VCaP (cell line): Measurements from ENCODE around the gene NR1I3.

ENCODE experiments used
- H3K27ac ChIP-seq: fragments of 450-650 bp; 2 replicates; pipeline ENCODE4 v1.5.1; 2017
- TF ChIP-seq, protein P1 (sequence below): fragments of 450-650 bp; conservative IDR thresholded peaks from 2 replicates; pipeline ENCODE4 v1.5.1; 2017; ENCODE audit warnings: mild to moderate bottlenecking, moderate library complexity

The NR1I3 gene

DNA sequence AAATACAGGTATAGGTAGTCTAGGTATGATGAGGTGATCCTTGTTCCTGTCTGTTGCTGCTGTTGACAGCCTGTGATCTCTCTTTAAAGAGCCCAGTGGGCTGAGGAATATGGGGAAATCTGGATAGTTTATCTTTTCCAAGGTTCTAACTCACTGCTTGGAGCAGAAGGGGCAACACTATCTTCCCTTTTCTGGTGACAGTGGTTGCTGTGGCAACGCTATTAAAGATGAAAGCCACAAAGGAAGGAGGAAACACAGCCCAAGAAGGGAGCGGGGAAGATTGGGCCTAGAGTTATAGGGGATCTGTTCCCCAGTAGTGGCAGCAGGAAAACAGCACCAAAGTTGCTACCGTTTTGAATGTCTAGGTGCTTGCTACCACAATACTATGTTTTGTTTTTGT is 29.3 kb upstream of the NR1I3 start:
- TF ChIP-seq, protein P1, sequence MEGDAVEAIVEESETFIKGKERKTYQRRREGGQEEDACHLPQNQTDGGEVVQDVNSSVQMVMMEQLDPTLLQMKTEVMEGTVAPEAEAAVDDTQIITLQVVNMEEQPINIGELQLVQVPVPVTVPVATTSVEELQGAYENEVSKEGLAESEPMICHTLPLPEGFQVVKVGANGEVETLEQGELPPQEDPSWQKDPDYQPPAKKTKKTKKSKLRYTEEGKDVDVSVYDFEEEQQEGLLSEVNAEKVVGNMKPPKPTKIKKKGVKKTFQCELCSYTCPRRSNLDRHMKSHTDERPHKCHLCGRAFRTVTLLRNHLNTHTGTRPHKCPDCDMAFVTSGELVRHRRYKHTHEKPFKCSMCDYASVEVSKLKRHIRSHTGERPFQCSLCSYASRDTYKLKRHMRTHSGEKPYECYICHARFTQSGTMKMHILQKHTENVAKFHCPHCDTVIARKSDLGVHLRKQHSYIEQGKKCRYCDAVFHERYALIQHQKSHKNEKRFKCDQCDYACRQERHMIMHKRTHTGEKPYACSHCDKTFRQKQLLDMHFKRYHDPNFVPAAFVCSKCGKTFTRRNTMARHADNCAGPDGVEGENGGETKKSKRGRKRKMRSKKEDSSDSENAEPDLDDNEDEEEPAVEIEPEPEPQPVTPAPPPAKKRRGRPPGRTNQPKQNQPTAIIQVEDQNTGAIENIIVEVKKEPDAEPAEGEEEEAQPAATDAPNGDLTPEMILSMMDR: no peak
- no peak overlapping the region for H3K27ac ChIP-seq

- no peak overlapping the region for H3K27ac ChIP-seq
- TF ChIP-seq, protein P1: no peak
Observed at GRCh38 chr1:161266836-161267235, 28.8 kb upstream of the NR1I3 start.

DNA sequence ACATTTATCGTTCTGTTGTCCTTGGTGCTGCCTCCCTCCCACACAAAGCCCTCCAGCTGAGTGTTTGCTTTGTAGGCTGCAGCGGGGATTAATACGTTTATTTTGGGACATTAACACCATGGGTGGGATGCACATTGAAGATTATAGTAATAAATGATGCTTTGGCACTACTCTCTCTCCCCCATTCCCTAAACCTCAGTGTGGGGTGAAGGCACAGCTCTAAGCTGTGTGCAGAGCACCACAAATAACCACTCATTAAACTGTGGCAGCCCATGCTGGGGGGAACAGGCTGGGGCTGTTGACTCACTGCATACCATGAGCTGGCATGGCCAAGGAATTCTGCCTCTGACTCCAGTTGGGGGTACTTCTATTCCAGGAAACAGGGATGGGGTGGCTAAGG is 28.2 kb upstream of the NR1I3 start:
- TF ChIP-seq, protein P1: no peak
- no peak overlapping the region for H3K27ac ChIP-seq

DNA sequence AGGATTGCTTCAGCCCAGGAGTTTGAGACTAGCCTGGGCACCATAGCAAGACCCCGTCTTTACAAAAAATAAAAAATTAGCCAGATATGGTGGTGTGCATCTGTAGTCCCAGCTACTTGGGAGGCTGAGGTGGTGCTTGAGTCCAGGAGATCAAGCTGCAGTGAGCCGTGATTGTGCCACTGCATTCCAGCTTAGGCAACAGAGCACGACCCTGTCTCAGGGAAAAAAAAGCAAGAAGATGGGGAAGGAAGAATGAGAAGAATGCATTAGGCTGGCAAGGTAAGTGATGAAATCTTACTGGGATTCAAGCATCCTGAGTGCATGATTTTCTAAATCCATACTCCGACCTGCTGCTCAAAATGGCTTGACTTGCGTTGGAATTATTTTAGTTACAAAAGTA is 27.3 kb upstream of the NR1I3 start:
- H3K27ac ChIP-seq: no peak overlapping the region
- TF ChIP-seq, protein P1: no peak

GRCh38 chr1:161261261-161262235 is 23.5 kb upstream of the NR1I3 start:
- TF ChIP-seq, protein P1: no peak
- no peak overlapping the region for H3K27ac ChIP-seq

- no peak overlapping the region for H3K27ac ChIP-seq
- TF ChIP-seq, protein P1: no peak
Observed at GRCh38 chr1:161260376-161261260, 22.6 kb upstream of the NR1I3 start.

DNA sequence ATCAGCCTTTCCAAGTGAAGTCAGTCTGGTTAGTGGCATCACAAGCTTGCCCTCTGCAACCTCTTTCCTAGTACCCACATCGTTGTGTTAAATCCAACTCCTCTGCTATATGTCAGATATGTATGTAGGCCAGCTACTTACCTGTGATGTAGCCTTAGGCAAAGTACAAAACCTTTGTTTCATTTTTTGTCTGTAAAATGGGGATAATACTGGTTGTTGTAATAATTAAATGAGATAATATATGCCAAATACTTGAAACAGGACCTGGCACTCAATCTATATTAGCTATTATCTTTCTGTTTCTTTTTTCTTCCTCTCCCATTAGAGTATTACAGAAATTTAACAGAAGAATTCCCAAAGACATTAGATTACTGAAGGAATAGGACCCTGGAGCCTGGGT is 21.8 kb upstream of the NR1I3 start:
- no peak overlapping the region for H3K27ac ChIP-seq
- TF ChIP-seq, protein P1: no peak
